ENCODE measurements around the gene SLC6A4. TPM values are rescaled to one million over a fixed set of nuclear protein-coding genes. Genes with fewer than 3 reads are reported as not detected.

Gene SLC6A4
- total and polyA plus RNA-seq, 2 experiments from 2014 or later, result 0.06 to 0.14 TPM

DNA sequence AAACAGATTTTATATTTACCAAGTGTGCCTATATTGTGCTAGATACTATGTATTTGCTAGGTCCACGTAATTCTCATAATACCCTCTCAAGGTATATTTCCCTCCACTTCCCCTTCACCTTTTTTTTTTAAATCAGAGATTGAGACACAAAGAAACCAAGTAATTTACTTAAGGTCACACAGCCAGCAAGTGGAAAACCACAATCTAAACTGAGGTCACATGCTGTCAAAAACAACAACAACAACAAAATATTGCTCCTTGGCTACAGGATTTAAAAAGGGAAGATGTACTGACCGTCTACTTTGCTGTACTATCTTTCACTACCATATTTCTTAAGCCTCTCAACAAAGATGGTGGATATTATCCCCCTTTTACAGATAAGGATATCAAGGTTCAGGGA, 40.4 kb upstream of the SLC6A4 start:
- Histone ChIP-seq H4K20me1 (replicated peaks; ENCODE audit: insufficient read depth) (no peaks in the 10 kb centered on the region), H3K4me3 (no peak overlapping the region), H3K27ac (ENCODE audit: low read depth) (no peak overlapping the region), H3K79me2 (replicated peaks; ENCODE audit: insufficient read depth) (no peaks in the 10 kb centered on the region), H2AFZ (no peak overlapping the region), H3K4me1 (ENCODE audit: insufficient read depth) (no peaks in the 10 kb centered on the region), H3K9me2 (ENCODE audit: insufficient read depth) (no peaks in the 10 kb centered on the region), H3K4me2 (no peak overlapping the region), H3F3A (replicated peaks; ENCODE audit: low read depth) (no peaks in the 10 kb centered on the region), H3K27me3 (ENCODE audit: insufficient read depth) (no peaks in the 10 kb centered on the region), H3K36me3 (ENCODE audit: insufficient read depth) (peaks cover 33% of the 10 kb centered on the region)
- Mint-ChIP-seq H3K27me3 (ENCODE audit: insufficient read depth, low read depth, poor library complexity) (peaks cover 2% of the 10 kb centered on the region), H3K4me3 (no peak overlapping the region), H3K9me3 (no peaks in the 10 kb centered on the region), H3K36me3 (ENCODE audit: low read depth) (peaks cover 33% of the 10 kb centered on the region), H3K27ac (no peak overlapping the region), H3K4me1 (peaks cover 3% of the 10 kb centered on the region; the same call in 2 of the 3 replicates)
- TF ChIP-seq STAT1 (IDR thresholded peaks at IDR 0.05; ENCODE audit: unreplicated experiment) (no peak), POLR2AphosphoS5 (IDR thresholded peaks at IDR 0.05; ENCODE audit: low read depth) (no peak), ZNF331 (CRISPR knock-in tag; IDR thresholded peaks at IDR 0.05; ENCODE audit: low read depth) (no peak), EZH2phosphoT487 (IDR thresholded peaks at IDR 0.05; ENCODE audit: unreplicated experiment) (no peak), CREB1 (CRISPR knock-in tag; IDR thresholded peaks at IDR 0.05; ENCODE audit: low read depth) (no peak)
- TF ChIP-seq, protein P1, sequence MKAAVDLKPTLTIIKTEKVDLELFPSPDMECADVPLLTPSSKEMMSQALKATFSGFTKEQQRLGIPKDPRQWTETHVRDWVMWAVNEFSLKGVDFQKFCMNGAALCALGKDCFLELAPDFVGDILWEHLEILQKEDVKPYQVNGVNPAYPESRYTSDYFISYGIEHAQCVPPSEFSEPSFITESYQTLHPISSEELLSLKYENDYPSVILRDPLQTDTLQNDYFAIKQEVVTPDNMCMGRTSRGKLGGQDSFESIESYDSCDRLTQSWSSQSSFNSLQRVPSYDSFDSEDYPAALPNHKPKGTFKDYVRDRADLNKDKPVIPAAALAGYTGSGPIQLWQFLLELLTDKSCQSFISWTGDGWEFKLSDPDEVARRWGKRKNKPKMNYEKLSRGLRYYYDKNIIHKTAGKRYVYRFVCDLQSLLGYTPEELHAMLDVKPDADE (IDR thresholded peaks at IDR 0.05), result no peak
- ATAC-seq (no peak), DNase-seq (ENCODE audit: low spot score) (no peak)

DNA sequence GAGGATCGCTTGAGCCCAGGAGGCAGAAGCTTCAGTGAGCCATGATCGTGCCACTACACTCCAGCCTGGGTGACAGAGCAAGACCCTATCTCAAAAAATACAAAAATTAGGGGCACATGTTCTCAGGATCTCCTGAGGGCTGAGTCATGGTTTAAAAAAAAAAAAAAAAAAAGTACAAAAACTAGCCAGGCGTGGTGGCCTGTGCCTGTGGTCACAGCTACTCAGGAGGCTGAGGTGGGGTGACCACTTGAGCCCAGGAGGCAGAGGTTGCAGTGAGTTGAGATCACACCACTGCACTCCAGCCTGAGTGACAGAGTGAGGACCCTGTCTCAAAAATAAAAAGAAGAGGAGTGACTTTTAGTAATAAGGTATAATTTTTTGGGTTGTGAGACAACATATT, 39.4 kb upstream of the SLC6A4 start:
- Histone ChIP-seq H3K4me1 (ENCODE audit: insufficient read depth) (no peaks in the 10 kb centered on the region), H3K27ac (ENCODE audit: low read depth) (no peak overlapping the region), H3K36me3 (ENCODE audit: insufficient read depth) (peaks cover 41% of the 10 kb centered on the region), H3K27me3 (ENCODE audit: insufficient read depth) (no peaks in the 10 kb centered on the region), H3K4me2 (no peak overlapping the region), H3K79me2 (replicated peaks; ENCODE audit: insufficient read depth) (no peaks in the 10 kb centered on the region), H3K9me2 (ENCODE audit: insufficient read depth) (no peaks in the 10 kb centered on the region), H4K20me1 (replicated peaks; ENCODE audit: insufficient read depth) (no peaks in the 10 kb centered on the region), H3K4me3 (no peak overlapping the region), H3F3A (replicated peaks; ENCODE audit: low read depth) (no peaks in the 10 kb centered on the region), H2AFZ (no peak overlapping the region)
- Mint-ChIP-seq H3K27ac (no peak overlapping the region), H3K27me3 (ENCODE audit: insufficient read depth, low read depth, poor library complexity) (peaks cover 2% of the 10 kb centered on the region), H3K4me3 (no peak overlapping the region), H3K36me3 (ENCODE audit: low read depth) (peaks cover 36% of the 10 kb centered on the region), H3K9me3 (no peaks in the 10 kb centered on the region), H3K4me1 (peaks cover 3% of the 10 kb centered on the region; the same call in 2 of the 3 replicates)
- DNase-seq (ENCODE audit: low spot score), result no peak
- ATAC-seq, result no peak
- no peak for TF ChIP-seq EZH2 (IDR thresholded peaks at IDR 0.05; ENCODE audit: low read depth, unreplicated experiment)
- TF ChIP-seq STAT1 (IDR thresholded peaks at IDR 0.05; ENCODE audit: unreplicated experiment), result no peak
- TF ChIP-seq, protein P1 (IDR thresholded peaks at IDR 0.05), result no peak
- no peak for TF ChIP-seq EZH2phosphoT487 (IDR thresholded peaks at IDR 0.05; ENCODE audit: unreplicated experiment)
- TF ChIP-seq POLR2AphosphoS5 (IDR thresholded peaks at IDR 0.05; ENCODE audit: low read depth), result no peak
- TF ChIP-seq, protein P2, sequence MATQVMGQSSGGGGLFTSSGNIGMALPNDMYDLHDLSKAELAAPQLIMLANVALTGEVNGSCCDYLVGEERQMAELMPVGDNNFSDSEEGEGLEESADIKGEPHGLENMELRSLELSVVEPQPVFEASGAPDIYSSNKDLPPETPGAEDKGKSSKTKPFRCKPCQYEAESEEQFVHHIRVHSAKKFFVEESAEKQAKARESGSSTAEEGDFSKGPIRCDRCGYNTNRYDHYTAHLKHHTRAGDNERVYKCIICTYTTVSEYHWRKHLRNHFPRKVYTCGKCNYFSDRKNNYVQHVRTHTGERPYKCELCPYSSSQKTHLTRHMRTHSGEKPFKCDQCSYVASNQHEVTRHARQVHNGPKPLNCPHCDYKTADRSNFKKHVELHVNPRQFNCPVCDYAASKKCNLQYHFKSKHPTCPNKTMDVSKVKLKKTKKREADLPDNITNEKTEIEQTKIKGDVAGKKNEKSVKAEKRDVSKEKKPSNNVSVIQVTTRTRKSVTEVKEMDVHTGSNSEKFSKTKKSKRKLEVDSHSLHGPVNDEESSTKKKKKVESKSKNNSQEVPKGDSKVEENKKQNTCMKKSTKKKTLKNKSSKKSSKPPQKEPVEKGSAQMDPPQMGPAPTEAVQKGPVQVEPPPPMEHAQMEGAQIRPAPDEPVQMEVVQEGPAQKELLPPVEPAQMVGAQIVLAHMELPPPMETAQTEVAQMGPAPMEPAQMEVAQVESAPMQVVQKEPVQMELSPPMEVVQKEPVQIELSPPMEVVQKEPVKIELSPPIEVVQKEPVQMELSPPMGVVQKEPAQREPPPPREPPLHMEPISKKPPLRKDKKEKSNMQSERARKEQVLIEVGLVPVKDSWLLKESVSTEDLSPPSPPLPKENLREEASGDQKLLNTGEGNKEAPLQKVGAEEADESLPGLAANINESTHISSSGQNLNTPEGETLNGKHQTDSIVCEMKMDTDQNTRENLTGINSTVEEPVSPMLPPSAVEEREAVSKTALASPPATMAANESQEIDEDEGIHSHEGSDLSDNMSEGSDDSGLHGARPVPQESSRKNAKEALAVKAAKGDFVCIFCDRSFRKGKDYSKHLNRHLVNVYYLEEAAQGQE (IDR thresholded peaks at IDR 0.05; ENCODE audit: unreplicated experiment), result no peak
- no peak for TF ChIP-seq JUNB (IDR thresholded peaks at IDR 0.05; ENCODE audit: unreplicated experiment)
- TF ChIP-seq, protein P3, sequence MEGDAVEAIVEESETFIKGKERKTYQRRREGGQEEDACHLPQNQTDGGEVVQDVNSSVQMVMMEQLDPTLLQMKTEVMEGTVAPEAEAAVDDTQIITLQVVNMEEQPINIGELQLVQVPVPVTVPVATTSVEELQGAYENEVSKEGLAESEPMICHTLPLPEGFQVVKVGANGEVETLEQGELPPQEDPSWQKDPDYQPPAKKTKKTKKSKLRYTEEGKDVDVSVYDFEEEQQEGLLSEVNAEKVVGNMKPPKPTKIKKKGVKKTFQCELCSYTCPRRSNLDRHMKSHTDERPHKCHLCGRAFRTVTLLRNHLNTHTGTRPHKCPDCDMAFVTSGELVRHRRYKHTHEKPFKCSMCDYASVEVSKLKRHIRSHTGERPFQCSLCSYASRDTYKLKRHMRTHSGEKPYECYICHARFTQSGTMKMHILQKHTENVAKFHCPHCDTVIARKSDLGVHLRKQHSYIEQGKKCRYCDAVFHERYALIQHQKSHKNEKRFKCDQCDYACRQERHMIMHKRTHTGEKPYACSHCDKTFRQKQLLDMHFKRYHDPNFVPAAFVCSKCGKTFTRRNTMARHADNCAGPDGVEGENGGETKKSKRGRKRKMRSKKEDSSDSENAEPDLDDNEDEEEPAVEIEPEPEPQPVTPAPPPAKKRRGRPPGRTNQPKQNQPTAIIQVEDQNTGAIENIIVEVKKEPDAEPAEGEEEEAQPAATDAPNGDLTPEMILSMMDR (conservative IDR thresholded peaks at IDR 0.05; ENCODE audit: low read depth in 2 of 2), result no peak
- no peak for TF ChIP-seq ZNF114 (CRISPR knock-in tag; IDR thresholded peaks at IDR 0.05)
- no peak for TF ChIP-seq ZNF331 (CRISPR knock-in tag; IDR thresholded peaks at IDR 0.05; ENCODE audit: low read depth)
- no peak for TF ChIP-seq CREB1 (CRISPR knock-in tag; IDR thresholded peaks at IDR 0.05; ENCODE audit: low read depth)
